D721Med (cell line): Measurements from ENCODE around the gene TMEM184A.

Experiments
- DNase-seq: peaks from one replicate; pipeline ENCODE4 v3.0.0; 2011; ENCODE audit warnings: low spot score; ENCODE audit not compliant: insufficient read length
- FAIRE-seq: peaks from 2 replicates; lab custom pipeline; 2011; peaks lifted over from hg19 to GRCh38; lab: Jason Lieb, UNC
- TF ChIP-seq, protein P1 (sequence below): IDR thresholded peaks from 2 replicates; pipeline ENCODE4 v1.5.1; 2012; ENCODE audit warnings: mild to moderate bottlenecking, control low read depth; ENCODE audit not compliant: insufficient read depth; ENCODE audit errors: missing control alignments

TMEM184A gene

DNA sequence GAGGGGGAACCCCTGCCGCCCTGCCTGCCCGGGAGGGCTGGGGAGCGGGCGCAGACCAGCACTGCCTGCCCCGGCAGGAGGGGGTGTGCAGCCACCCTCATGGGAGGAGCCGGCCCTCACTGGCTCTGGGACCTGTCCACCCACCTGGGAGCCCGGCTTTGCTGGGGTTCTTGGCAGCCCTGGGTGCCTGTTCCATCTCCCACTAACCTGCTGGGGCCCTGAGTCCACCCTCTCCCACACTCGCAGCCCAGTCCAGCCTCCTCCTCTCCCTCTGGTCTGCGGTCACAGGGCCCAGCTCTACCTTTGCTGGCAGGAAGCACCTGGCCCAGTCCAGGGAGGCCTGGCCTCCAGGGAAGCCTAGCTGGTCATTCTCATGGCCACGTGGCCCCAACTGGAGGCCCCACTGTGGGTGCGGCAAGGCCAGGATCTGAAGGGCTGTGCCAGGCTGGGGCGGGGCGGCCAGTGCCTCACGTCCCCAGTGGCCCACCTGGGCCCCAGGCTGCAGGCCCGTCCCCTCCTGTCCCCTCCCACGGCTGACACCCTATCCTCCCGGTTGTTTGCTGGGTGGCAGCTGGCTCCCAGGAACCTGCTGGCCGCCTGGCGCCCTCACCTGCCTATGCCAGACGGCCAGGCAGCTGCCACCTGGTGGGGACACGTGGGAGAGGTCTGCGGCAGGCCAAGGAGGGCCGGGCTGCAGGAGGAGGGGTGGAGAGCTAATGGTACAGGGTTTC lies at the start of gene TMEM184A:
TSS of gene TMEM184A (minus strand) at position 393 of the 731 bp plus-strand sequence. CDS start 721 bp downstream, outside the sequence.
- FAIRE-seq, result no peak
- DNase-seq, result peak; percentile 93
- TF ChIP-seq, protein P1, sequence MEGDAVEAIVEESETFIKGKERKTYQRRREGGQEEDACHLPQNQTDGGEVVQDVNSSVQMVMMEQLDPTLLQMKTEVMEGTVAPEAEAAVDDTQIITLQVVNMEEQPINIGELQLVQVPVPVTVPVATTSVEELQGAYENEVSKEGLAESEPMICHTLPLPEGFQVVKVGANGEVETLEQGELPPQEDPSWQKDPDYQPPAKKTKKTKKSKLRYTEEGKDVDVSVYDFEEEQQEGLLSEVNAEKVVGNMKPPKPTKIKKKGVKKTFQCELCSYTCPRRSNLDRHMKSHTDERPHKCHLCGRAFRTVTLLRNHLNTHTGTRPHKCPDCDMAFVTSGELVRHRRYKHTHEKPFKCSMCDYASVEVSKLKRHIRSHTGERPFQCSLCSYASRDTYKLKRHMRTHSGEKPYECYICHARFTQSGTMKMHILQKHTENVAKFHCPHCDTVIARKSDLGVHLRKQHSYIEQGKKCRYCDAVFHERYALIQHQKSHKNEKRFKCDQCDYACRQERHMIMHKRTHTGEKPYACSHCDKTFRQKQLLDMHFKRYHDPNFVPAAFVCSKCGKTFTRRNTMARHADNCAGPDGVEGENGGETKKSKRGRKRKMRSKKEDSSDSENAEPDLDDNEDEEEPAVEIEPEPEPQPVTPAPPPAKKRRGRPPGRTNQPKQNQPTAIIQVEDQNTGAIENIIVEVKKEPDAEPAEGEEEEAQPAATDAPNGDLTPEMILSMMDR, result peak; percentile 32

DNA sequence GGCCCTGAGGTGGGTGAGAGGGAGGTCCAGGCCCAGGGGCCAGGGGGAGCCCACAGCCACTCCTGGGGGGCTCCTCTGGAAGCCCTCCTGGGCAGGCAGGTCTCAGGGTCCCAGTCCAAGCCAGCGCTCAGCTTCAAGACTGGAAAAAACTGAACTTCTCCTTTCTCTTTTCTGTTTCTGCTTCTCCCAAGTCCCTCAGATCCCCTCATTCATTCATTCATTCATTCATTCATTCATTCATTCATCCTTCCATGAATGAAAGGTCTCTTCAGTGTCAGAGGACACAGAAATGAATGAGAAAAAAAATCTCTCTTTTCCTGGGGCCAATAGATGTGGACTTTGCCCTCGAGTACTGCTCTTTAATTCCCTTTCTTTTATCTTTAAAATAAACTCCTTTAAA lies 48.4 kb upstream of the TMEM184A start:
- TF ChIP-seq, protein P1, result no peak
- DNase-seq, result no peak
- FAIRE-seq, result no peak

DNA sequence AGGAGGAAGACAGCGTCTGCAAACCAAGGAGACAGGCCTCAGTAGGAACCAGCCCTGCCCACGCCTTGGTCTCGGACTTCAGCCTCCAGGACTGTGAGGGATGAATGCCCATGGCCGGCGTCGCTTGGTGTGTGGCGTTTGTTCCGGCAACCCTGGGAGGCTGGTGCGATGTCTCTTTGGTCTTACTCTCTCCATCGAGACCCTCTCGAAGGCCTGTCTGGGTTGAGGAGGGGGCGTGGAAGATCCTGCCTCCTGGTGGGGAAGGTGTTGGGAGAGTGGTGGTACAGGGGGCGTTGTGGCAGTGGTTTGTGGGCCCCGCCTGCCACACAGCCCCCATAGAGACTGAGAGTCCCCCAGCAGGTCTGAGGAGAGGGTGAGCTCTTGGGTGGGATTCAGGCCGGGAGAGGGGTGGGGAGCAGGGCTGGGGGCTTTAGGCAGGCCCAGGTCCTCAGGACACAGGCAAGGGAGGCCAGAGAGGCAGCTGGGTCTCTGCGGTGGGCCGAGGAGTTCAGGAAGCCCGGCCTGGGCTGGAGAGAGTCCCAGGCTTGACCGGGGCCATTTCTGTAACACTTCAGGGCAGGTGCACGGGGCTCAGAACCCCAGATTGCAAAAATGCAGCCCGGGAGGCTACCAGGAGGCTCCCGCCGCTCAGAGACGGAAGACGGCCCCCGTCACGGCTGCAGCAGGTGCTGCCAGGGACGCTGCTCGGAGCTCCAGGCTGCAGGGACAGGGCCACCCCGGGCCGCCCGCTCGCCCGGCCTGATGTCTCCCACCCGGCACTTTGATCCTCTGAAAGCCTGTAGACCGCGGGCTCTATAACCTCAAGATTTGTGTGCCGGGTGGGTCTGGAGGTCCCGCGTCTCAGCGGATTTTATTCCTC lies 47.6 kb upstream of the TMEM184A start:
- TF ChIP-seq, protein P1, result no peak
- FAIRE-seq, result no peak
- no peak for DNase-seq

DNA sequence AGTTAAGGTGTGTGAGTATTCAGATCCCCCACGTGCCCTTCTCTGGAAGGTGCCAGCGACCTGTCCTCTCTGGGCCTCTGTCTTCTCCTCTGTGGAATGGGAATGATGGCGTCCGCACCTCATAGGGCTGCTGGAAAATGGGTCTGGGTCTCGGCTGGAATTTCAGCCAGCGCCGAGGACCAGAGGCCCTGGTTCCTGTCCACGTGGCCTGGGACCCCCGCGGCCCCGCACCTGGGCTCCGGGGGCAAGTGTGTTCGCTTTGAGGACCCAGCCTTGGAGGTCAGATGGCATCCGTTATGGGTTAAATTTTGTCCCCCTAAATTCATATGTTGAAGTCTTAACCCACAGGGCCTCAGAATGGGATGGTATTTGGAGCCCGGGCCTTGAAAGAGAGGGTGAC lies 46.4 kb upstream of the TMEM184A start:
- no peak for FAIRE-seq
- TF ChIP-seq, protein P1, result no peak
- DNase-seq, result no peak

DNA sequence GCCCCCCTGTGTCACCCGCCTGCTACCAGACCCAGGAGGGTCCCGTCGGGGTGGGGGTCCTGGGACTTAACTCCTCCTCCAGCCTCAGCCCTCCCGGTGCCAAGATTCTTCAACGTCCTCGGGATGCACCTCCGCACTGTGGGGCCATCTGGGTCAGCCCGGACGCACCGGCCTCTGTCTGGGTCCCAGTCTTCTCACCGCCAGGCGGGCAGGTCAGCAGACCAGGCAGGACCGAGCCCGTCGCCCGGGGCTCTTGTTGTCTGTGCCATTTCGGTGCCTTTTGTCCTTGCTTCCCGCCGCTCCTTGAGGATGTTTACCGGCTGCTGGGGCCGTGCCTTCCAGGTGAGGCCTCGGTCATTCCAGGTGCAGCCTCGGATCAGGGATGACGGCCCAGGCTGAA lies 46.0 kb upstream of the TMEM184A start:
- no peak for DNase-seq
- no peak for FAIRE-seq
- TF ChIP-seq, protein P1, result no peak

DNA sequence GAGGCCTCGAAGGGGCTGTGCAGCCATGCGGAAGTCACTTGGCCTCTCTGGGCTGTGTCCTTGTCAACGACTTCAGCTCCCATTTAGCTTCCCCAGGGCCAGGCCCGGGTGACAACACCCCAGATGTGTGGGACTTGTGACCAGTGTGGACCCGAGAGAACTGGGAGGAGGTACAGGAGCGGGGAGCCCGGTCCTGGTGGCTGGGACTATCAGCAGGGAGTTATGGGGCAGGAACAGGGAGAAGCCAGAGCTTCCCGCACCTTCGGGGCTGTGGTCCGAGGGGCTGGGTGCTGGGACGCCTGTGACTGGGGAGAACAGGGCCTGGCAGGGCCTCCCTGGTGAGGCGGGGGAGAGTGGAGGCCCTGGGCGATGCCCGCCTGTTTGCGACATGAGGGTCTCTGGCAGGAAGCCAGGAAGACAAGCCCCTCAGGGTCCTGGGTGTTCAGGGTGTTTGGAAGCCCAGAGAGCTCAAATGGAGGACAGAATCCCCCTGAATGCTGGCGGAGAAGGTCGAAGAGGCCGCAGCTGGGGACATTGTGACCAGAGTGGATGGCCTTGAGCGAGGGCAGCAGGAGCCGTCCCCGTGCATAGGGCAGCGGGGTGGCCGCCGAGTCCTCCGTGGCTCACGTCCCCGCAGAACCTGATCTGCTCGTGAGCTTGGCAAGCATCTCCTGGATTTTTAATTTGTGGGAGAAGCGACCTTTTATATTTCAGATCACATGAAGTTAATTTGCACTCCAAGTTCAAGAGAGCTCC lies 43.8 kb upstream of the TMEM184A start:
- TF ChIP-seq, protein P1, result no peak
- no peak for DNase-seq
- FAIRE-seq, result no peak
